GM19397 (cell line): ENCODE data around the gene ALDH1A3.

ENCODE experiments used
- ATAC-seq: cut with Tn5 transposase; IDR thresholded peaks from one replicate; pipeline ENCODE4 v1.9.1; 2021; ENCODE audit warnings: mild to moderate bottlenecking, moderate library complexity; ENCODE audit not compliant: unreplicated experiment

ALDH1A3 gene

DNA sequence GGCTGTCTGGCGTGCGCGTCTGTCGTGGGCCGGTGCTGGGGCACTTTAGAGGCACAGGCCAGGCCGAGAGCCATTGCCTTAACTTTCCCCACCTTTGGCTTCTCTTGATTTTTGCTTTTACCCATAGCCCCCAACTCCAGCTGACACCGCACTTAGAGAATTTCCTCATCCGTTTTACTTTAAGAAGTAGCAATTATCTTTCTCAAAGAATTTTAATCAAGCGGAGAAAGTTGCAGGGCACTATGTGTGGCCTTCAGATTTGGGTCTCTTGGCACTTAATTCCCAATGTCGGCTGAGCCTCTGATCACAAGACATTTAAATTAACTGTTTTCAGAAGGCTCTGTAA, 1.2 kb downstream of the ALDH1A3 start:
- ATAC-seq, result no peak

- ATAC-seq, result no peak
Observed at GRCh38 chr15:100881573-100882336, 2.1 kb downstream of the ALDH1A3 start.

DNA sequence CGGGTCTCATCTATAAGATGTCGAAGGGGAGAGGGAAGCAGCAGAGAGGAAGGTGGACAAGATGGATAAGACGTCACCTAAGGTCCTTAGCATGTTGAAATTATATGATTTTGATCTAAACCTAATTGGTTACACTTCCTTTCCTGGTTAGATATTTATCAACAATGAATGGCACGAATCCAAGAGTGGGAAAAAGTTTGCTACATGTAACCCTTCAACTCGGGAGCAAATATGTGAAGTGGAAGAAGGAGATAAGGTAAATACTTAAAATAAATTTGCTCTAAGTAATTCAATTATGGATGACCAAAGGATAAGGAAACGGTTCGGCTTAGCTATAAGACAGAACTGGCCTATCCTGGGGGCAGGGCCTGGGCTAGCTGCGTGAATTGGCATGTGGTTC, 5.5 kb downstream of the ALDH1A3 start:
- ATAC-seq, result no peak

DNA sequence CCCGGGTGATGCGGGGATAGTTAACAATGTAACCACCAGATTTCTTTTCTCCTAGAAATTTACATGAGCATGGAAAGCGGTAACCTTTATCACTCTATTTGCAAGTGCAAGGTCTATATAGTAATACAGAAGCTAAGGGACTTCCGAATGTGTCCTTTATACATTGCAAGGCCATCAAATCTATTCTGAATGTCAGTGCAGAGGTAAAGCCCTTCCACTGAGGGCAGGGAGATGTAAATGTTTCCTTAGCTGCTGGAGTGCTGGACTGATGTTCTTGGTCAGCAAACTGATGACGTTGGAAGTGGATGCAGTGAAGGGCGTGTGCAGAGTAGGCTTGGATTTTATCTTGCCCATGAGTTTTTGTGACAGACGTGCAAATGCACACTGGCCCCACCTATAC, 6.2 kb downstream of the ALDH1A3 start:
- ATAC-seq, result no peak

DNA sequence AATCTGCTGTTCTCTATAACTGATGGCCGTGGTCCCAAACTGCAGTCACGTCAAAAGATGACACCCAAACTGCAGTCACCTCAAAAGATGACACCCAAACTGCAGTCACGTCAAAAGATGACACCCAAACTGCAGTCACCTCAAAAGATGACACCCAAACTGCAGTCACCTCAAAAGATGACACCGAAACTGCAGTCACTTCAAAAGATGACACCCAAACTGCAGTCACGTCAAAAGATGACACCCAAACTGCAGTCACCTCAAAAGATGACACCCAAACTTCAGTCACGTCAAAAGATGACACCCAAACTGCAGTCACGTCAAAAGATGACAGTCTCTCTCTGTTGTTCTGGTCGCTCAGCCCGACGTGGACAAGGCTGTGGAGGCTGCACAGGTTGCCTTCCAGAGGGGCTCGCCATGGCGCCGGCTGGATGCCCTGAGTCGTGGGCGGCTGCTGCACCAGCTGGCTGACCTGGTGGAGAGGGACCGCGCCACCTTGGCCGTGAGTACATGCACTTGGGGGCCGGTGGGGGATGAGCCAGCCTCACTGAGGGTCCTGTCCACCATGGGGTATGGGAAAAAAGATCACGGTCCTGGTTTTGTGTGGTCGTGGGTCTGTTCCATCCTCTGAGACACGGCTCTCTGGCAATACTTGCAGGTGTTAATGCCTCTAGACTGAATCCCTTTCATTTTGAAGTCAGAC, 7.7 kb downstream of the ALDH1A3 start:
- no peak for ATAC-seq

DNA sequence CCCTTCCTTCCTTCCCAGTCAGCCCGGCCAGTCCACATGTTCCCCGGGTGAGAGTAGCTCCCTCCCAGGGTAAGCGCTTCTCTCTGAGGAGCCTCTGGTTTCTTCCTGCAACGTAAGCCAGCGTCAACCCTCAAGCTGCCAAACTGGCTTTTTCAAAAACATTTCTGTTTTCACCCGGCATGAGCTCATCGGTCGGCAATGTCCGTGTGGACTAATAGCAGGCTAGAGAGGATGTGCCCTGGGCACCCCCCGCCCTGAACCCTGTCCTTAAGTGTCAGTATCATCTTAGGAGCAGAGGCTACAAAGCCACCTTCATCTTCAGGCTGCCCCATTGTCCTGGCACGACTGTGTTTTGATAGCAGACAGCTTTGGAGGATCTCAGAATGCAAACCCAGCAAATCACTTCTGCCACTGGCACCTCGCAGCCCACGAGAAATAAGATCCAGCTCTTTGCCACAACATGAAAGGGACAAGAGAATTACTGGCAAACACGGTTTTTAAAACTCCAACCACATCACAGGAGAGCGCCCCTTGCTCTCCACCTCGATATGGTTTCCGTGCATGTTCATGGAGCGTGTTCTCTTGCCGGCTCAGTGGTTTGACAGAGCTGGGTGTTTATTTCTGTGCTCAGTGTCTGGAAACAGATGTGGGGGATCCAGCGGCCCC, 9.9 kb downstream of the ALDH1A3 start:
- ATAC-seq, result no peak

DNA sequence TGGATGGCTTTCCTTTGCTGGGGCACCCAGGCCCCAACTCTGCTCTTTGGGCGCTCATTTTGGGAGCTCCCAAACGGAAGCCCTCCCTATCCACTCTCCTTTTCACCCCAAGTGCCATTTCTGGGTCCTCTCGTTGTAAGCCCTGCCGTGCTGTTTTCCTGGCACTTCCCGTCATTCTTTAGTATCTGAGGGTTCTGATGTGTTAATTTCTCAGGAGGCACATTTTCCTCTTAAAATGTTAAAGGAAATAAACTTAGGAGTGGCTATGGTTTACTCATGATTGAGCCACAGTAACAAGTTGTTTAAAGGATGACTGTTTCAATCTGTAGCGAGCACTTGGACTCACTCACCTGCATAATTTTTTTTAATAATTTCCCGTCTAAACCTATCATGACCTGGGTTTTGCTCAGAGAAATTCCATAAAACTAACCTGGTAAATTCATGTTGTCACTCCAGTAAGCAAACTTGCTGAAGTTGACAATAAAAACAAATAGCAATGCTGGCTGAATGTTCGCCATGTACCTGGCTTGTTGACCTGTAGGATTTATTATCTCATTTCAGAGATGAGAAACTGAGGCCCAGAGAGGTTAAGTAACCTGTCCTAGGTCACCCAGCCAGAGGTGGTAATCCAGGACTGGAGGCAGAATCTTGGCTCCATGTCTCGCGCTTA, 10.6 kb downstream of the ALDH1A3 start:
- no peak for ATAC-seq

GRCh38 chr15:100890850-100891249, 11.2 kb downstream of the ALDH1A3 start:
- no peak for ATAC-seq

- no peak for ATAC-seq
Observed at GRCh38 chr15:100891307-100892012, 11.8 kb downstream of the ALDH1A3 start.

GRCh38 chr15:100892013-100892355, 12.4 kb downstream of the ALDH1A3 start:
- no peak for ATAC-seq

- ATAC-seq, result no peak
Observed at GRCh38 chr15:100893261-100893963, 13.8 kb downstream of the ALDH1A3 start.

DNA sequence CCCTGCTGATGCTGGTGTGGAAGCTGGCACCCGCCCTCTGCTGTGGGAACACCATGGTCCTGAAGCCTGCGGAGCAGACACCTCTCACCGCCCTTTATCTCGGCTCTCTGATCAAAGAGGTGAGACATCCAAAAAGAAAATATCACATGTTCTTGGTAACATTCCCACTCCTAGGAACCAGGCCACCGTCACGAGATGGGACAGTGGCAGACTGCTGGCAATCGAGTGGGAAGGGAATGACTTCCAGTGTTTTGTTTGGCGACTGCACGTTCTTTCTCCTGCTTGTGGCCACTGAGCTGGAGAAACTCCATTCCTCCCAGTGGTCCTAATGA, 14.3 kb downstream of the ALDH1A3 start:
- ATAC-seq, result no peak

- ATAC-seq, result no peak
Observed at GRCh38 chr15:100895721-100896120, 16.1 kb downstream of the ALDH1A3 start.

- ATAC-seq, result no peak
Observed at GRCh38 chr15:100897221-100898151, 17.9 kb downstream of the ALDH1A3 start.

GRCh38 chr15:100898152-100898490, 18.5 kb downstream of the ALDH1A3 start:
- no peak for ATAC-seq

DNA sequence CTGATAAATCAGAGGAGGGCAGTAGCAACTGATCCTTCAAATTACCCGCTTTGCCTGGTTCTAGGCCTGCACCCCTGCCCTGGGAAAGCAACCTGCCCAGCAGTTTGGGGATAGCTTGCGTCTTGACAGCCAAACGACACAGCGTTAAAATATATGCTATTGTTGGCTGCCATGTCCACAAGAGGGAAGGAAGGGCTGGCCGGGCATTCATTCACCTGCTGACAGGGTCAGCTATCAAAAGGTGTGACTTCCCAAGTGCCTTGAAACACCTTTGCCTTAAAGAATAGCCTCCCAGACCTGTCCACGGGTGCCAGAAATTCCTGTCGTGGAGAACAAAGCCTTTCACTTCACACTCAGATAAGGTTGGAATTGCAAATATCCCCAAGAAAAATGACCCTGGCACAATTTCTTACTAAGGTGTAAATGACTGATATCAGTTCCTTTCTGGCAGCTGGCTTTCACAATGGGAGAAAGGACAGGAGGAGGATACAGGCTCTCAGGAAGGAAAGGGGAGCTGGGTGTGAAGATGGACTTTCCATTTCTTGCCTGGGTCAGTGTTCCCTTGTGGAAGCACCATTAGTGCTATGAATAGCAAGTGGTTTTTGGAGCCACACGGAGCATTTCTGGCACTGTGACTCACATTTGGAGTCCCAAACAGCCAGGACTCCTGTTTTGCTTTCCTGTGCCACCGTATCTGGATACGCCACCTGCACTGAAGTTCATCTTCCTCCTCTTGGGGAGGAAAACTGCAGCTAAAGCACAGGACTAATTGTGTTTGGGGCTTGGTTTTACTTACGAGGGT, 19.2 kb downstream of the ALDH1A3 start:
- no peak for ATAC-seq

GRCh38 chr15:100899601-100900000, 20.0 kb downstream of the ALDH1A3 start:
- no peak for ATAC-seq

DNA sequence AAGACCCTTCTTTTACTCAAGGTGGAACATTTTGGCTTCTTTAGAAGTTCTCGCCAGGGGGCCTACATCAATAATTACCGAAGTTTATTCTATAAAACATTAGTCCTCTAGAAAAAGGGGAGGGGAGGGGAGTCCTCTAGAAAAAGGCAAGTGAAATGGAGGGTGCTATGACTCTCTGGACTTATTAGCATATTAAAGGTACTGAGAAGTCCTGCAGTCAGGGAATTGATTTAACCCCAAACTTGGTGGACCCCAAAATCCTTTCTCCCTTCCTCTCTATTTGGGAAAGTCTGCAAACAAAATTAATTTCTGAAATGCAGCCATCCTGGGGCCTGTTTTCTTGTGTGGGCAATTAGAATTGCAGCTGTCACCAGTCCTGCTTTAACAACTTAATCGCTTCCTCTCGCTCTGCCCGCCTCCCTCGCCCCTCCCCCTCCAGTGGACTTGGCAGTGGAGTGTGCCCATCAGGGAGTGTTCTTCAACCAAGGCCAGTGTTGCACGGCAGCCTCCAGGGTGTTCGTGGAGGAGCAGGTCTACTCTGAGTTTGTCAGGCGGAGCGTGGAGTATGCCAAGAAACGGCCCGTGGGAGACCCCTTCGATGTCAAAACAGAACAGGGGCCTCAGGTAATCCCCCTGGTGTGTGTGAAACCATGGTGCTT, 20.6 kb downstream of the ALDH1A3 start:
- ATAC-seq, result no peak
